GM21528 (cell line): Measurements from ENCODE around the gene NBEA.

Experiments
- ATAC-seq: cut with Tn5 transposase; IDR thresholded peaks from one replicate; pipeline ENCODE4 v1.9.1; 2021; ENCODE audit warnings: mild to moderate bottlenecking, moderate library complexity; ENCODE audit not compliant: unreplicated experiment, low FRiP score

Gene NBEA

DNA sequence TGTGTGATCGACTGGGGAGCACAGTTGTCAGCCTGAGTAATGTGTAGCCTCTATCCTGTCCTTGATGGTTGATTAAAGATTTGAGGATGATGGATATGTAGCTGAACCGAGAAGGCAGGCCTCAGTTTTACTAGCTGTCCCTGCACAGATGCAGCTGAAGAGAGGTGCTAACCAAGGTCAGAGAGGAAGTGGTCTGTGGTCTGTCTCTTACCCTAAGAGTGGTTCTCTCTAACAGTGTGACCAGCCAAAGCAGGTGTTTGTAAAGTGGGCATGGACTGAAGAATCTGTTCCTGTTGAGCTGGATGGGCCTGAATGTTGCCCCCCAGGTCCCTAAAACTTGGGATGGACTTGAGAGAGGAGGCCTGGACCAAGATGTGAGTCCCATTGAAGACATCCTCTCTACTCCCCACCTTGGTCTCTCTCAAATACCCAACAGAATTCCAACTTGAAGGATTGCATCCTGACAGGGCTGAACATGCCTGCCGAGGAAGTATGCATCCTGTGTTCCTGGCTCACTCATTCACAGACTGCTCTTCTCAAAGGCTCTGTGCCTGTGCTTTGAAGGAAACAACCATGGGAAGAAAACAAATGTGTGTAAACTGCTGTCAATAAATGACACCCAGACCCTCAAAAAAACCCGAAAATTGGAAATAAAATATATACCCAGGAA is 310.6 kb downstream of the NBEA start:
- ATAC-seq, result peak; percentile 87

DNA sequence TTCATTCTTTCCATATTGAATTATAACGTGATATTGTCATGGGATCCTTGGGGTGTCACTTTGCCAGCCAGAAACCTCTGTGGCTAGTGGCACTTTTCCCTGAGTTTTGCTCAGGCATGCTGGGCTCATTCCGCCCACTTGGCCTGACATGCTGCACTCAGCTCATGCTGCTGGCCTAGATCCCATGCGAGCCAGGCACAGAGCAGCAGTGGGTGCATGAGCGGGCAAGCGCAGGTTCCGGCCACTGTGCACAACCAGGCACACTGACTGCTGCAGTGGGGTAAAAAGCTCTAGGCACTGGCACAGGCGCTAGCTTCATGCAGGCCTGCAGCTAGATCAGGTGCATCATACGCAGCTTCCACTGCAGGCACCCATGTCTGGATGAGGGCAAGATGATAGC is 313.2 kb downstream of the NBEA start:
- no peak for ATAC-seq

GRCh38 chr13:35256459-35257148 is 314.5 kb downstream of the NBEA start:
- no peak for ATAC-seq

GRCh38 chr13:35260316-35260715 is 318.2 kb downstream of the NBEA start:
- no peak for ATAC-seq

- ATAC-seq, result no peak
These were observed 324.3 kb downstream of the NBEA start for GRCh38 chr13:35266412-35266811.

DNA sequence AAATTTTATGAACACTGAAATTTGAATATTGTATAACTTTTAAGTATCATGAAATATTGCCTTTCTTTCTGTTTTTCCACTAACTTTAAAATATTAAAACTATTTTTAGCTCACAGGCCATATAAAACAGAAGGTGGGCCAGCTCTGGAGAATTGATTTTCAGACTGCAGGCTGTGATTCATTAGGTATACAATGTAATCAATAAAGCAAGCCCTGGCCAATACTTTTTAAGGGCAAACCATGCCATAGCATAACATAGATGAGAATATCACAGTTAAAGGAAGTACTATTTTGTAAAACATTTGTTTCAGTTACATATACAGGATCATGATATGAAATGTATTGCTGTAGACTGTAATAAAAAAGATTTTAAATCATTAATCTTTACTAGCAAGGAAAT is 336.8 kb downstream of the NBEA start:
- ATAC-seq, result no peak

GRCh38 chr13:35279500-35279899 is 337.4 kb downstream of the NBEA start:
- no peak for ATAC-seq

GRCh38 chr13:35283856-35284255 is 341.8 kb downstream of the NBEA start:
- ATAC-seq, result no peak

DNA sequence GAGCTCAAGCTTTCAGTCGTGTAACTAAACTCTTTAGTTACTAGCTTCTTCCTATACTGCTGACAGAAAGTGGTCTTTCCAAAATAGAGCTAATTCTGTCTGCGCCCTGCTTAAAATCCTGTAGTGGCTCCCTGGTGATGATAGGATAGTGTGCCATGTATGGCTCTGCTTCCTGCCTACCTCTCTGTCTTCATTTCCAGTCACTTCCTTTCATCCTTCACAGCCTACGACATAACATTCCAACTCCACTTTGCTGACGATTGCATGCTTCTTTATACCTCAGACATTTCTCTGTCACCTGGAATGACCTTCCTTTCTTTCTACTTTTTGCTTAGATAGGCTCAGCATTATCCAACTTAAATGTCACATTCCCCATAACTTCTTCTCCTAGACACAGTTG is 343.6 kb downstream of the NBEA start:
- ATAC-seq, result no peak

GRCh38 chr13:35292329-35292728 is 350.3 kb downstream of the NBEA start:
- ATAC-seq, result no peak

DNA sequence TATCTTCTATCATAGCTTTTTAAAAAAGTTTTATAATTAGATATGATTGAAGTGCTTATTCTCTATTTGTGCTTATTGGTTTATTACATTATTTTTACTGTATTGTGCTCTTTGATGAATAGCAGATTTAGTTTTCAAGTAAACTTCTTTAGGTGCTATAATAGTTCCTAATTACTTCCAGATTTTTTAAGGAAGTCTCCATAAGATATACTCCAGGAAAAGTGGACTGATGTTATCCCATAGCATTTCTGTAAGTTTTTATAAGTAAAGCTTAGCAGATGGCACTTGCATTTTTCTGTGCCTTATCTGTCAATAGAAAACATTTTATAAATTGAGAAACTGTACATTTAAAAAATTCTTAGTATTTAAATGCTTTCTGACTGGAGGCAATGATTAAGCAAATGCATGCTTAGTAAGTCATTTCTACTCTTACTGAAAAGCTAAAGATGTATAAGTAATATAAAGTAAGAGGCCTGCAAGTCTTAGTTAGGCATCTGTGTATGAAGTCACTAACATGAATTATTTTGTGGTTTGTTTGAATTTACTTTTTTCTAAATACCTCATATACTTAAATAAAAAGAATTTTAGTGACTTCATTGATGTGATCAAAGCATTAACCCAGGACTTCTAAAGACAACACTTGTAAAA is 351.6 kb downstream of the NBEA start:
- ATAC-seq, result no peak

DNA sequence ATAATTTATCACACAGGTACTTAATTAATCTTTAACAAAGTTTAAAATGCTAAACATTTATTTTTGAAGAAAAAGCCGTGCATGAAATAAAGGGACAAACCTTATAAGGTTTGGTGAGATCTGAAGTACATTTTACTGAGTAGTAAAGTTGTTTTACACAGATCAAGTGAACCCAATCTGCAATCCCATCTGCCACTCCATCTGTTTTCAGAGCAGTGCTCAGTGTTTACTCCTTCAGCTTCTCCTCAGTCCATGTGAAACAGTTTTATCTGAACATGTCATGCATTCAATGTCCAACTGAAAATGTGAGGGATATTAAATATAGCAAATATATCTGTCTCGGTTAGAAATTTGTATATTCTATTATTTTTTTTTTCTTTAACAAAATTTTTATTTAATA is 367.6 kb downstream of the NBEA start:
- ATAC-seq, result no peak

- ATAC-seq, result no peak
These were observed 390.1 kb downstream of the NBEA start for GRCh38 chr13:35332134-35332533.

GRCh38 chr13:35333157-35333556 is 391.1 kb downstream of the NBEA start:
- no peak for ATAC-seq

DNA sequence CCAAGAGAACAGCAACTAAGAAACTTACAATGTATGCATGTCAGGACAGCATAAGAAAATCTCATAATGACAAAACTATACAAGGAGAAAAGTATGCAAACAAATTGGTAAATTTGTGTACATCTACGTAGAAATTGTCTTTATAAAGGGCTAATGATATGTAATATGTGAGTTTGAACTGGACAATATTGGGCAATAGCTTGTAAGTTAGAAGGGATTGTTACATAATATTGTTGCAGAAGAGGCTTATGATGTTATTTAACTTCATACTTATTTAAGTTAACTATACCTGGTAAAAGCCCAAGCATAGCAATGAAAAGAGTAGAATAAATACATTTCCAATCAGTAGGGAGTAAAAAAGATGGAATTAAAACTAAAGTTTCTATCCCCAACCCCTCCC is 400.4 kb downstream of the NBEA start:
- ATAC-seq, result no peak

GRCh38 chr13:35343417-35343816 is 401.3 kb downstream of the NBEA start:
- no peak for ATAC-seq

DNA sequence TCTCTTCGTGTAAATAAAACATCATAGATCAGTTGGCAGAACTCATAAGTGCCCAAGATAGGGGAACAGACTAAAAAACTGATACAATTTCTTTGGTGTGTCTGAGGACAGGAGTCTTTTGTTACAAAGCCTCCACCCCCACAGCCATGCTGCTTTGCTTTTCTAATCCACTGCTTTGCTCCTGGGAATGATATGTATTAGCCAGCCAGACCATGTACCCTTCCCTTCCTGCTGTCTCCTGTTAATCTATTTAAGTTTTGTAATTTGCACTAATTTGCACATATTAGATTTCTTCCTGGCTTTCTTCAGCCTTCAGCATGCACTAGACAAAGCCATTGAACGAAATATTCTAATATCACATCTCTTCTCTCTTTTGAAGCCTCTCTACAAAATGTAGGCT is 403.9 kb downstream of the NBEA start:
- ATAC-seq, result no peak

DNA sequence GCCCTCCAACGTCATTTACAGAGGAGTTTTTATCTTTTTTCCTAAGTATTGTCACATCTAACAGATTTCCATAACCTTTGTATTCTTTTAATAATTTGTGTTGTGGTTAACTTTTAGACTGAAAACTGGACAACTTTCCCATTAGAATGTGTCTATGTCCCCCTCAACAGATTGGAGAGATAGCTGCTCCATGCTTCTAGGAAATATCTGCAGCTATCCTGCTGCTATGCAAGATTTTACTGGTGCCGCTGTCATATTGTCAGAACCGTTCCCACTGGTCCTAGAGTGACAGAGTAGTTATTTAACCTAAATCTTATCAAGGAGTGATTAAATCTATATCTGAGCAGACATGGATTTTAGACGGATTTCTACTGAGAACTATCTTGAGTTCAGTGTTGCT is 404.4 kb downstream of the NBEA start:
- no peak for ATAC-seq

GRCh38 chr13:35347679-35348205 is 405.7 kb downstream of the NBEA start:
- no peak for ATAC-seq

DNA sequence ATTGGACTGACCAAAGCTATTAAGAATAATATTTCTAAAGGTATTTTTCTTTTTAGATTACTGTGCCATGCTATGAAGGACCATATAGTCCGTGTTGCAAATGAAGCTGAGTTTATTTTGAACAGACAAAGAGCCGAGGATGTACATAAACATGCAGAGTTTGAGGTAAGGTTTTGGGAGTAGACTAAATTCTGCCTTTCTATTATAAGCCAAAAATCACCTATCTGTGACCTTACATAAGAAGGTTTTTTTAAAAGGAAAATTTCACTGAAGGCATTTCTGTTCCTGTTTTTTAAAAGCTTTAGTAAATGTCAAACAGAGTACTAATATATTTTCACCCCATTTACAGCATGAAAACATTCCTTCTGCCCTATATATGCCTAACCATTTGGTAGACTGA is 407.0 kb downstream of the NBEA start:
- ATAC-seq, result no peak

DNA sequence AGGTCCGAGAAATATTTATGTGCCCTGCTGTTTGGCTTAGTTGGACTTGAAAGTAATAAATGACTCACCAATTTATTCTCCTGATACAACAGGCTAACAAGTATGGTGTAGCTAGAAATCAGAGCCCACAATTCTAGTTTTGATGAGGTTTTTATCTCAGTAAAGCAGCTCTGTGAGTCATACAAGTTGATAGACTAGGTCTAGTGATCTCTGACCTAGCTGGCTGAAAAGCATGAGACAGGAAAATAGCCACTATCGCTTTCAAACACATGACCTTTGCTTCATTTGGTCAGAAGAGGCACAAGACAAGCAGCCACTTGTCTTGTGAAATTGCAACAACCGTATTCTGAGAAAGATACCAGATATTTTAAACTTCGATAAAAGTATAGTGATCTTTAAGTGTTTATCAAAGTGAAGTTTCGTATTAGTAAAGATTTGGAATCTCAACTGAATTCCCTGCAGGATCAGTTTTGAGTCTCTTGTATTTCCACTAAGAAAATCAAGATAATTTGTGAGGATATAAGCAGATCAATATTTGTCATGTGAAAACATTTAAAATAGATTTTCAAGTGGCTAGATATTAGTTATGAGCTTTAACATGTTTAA is 407.7 kb downstream of the NBEA start:
- no peak for ATAC-seq
